Smooth muscle cell (in vitro differentiated cells): ENCODE data around the gene MYOZ2. TPM values are rescaled to one million over a fixed set of nuclear protein-coding genes. Genes with fewer than 3 reads are reported as not detected.

Source experiments
- DNase-seq: peaks from one replicate; lab custom pipeline; 2025; ENCODE audit not compliant: unreplicated experiment; lab: John Stamatoyannopoulos, UW
- H2AFZ ChIP-seq: fragments of 200-600 bp; sonication (generic); 2 replicates; pipeline ENCODE4 v1.6.0; 2016; ENCODE audit warnings: antibody characterized with exemption, low read depth, mild to moderate bottlenecking
- H3F3A ChIP-seq: fragments of 200-600 bp; sonication (generic); 2 replicates; pipeline ENCODE4 v1.6.0; 2017; ENCODE audit warnings: antibody characterized with exemption, low read depth
- H3K27ac ChIP-seq: fragments of 200-600 bp; sonication (generic); 2 replicates; pipeline ENCODE4 v1.5.1; 2016; ENCODE audit warnings: low read depth, mild to moderate bottlenecking
- H3K27me3 ChIP-seq: fragments of 200-600 bp; sonication (generic); 2 replicates; pipeline ENCODE4 v1.6.1; 2016; ENCODE audit warnings: low read depth, mild to moderate bottlenecking
- H3K36me3 ChIP-seq: fragments of 200-600 bp; sonication (generic); 2 replicates; pipeline ENCODE4 v1.5.1; 2016; ENCODE audit warnings: low read depth
- H3K4me1 ChIP-seq: fragments of 200-600 bp; sonication (generic); 2 replicates; pipeline ENCODE4 v1.5.1; 2016; ENCODE audit warnings: low read depth
- H3K4me2 ChIP-seq: fragments of 200-600 bp; sonication (generic); 2 replicates; pipeline ENCODE4 v1.6.0; 2016; ENCODE audit warnings: mild to moderate bottlenecking
- H3K4me3 ChIP-seq: fragments of 200-600 bp; sonication (generic); 2 replicates; pipeline ENCODE4 v1.5.1; 2016; ENCODE audit warnings: mild to moderate bottlenecking
- H3K79me2 ChIP-seq: fragments of 200-600 bp; sonication (generic); 2 replicates; pipeline ENCODE4 v1.6.0; 2016; ENCODE audit warnings: low read depth, mild to moderate bottlenecking
- H3K9ac ChIP-seq: fragments of 200-600 bp; sonication (generic); 2 replicates; pipeline ENCODE4 v1.6.0; 2016; ENCODE audit warnings: low read depth
- H3K9me3 ChIP-seq: fragments of 200-600 bp; sonication (generic); replicated peaks from 2 replicates; pipeline ENCODE4 v1.5.1; 2016; ENCODE audit warnings: low read depth
- H4K20me1 ChIP-seq: fragments of 200-600 bp; sonication (generic); 2 replicates; pipeline ENCODE4 v1.6.0; 2016; ENCODE audit warnings: low read depth
- CTCF ChIP-seq: fragments of 200-600 bp; sonication (generic); IDR thresholded peaks from 2 replicates; pipeline ENCODE4 v1.5.1; 2017; ENCODE audit warnings: borderline replicate concordance, mild to moderate bottlenecking, antibody characterized with exemption; ENCODE audit not compliant: insufficient read depth, poor library complexity, severe bottlenecking
- WGBS: methylation state at CpG from one replicate; pipeline ENCODE4 v1.1.7; 2016; ENCODE audit warnings: low lambda C conversion rate; 5-methylcytosine and 5-hydroxymethylcytosine counted together
- polyA plus RNA-seq: library from polyadenylated mRNA; unstranded; fragments of >200 nt; fragmentation: Nextera tagmentation; extraction: Ambion mirVana; gene quantifications from 2 replicates; pipeline ENCODE4 v1.2.1, GENCODE V29; 2016
- total RNA-seq: library from RNA; depleted of rRNA; stranded (reverse); fragments of >200 nt; gene quantifications from 2 replicates; pipeline ENCODE4 v1.2.3, GENCODE V29; 2014

Gene MYOZ2
- total and polyA plus RNA-seq, 2 experiments from 2014 or later = not detected

GRCh38 chr4:119106036-119107000, 29.3 kb upstream of the MYOZ2 start:
- Histone ChIP-seq H2AFZ (no peak overlapping the region), H4K20me1 (no peaks in the 10 kb centered on the region), H3K4me3 (no peak overlapping the region), H3K9ac (no peak overlapping the region), H3K36me3 (no peaks in the 10 kb centered on the region), H3F3A (no peaks in the 10 kb centered on the region), H3K27me3 (no peaks in the 10 kb centered on the region), H3K79me2 (no peaks in the 10 kb centered on the region), H3K9me3 (no peaks in the 10 kb centered on the region), H3K4me2 (no peak overlapping the region), H3K27ac (no peak overlapping the region), H3K4me1 (peaks cover 3% of the 10 kb centered on the region)
- 85% methylated on average over 4 of the region's 4 CpGs for WGBS
- no peak for TF ChIP-seq CTCF
- no peak for DNase-seq

- Histone ChIP-seq H3K9me3 (no peaks in the 10 kb centered on the region), H3K4me1 (no peaks in the 10 kb centered on the region), H3K79me2 (no peaks in the 10 kb centered on the region), H3K4me2 (no peak overlapping the region), H3F3A (no peaks in the 10 kb centered on the region), H4K20me1 (no peaks in the 10 kb centered on the region), H3K36me3 (no peaks in the 10 kb centered on the region), H2AFZ (no peak overlapping the region), H3K27ac (no peak overlapping the region), H3K9ac (no peak overlapping the region), H3K27me3 (no peaks in the 10 kb centered on the region), H3K4me3 (no peak overlapping the region)
- no peak for DNase-seq
- no peak for TF ChIP-seq CTCF
- WGBS = 90% methylated on average over 2 of the region's 2 CpGs
These were observed 25.5 kb upstream of the MYOZ2 start for GRCh38 chr4:119110121-119110520.

GRCh38 chr4:119111296-119111695, 24.3 kb upstream of the MYOZ2 start:
- Histone ChIP-seq H3K27ac (no peak overlapping the region), H3F3A (no peaks in the 10 kb centered on the region), H3K4me3 (no peak overlapping the region), H3K27me3 (no peaks in the 10 kb centered on the region), H3K4me1 (no peaks in the 10 kb centered on the region), H3K9me3 (no peaks in the 10 kb centered on the region), H3K4me2 (no peak overlapping the region), H3K79me2 (no peaks in the 10 kb centered on the region), H2AFZ (no peak overlapping the region), H3K36me3 (no peaks in the 10 kb centered on the region), H3K9ac (no peak overlapping the region), H4K20me1 (no peaks in the 10 kb centered on the region)
- no peak for DNase-seq
- no peak for TF ChIP-seq CTCF
